GM21360 (cell line): Measurements from ENCODE around the gene L1CAM.

Source experiments
- ATAC-seq: cut with Tn5 transposase; IDR thresholded peaks from one replicate; pipeline ENCODE4 v1.9.1; 2021; ENCODE audit warnings: mild to moderate bottlenecking, moderate library complexity; ENCODE audit not compliant: unreplicated experiment

Gene L1CAM

DNA sequence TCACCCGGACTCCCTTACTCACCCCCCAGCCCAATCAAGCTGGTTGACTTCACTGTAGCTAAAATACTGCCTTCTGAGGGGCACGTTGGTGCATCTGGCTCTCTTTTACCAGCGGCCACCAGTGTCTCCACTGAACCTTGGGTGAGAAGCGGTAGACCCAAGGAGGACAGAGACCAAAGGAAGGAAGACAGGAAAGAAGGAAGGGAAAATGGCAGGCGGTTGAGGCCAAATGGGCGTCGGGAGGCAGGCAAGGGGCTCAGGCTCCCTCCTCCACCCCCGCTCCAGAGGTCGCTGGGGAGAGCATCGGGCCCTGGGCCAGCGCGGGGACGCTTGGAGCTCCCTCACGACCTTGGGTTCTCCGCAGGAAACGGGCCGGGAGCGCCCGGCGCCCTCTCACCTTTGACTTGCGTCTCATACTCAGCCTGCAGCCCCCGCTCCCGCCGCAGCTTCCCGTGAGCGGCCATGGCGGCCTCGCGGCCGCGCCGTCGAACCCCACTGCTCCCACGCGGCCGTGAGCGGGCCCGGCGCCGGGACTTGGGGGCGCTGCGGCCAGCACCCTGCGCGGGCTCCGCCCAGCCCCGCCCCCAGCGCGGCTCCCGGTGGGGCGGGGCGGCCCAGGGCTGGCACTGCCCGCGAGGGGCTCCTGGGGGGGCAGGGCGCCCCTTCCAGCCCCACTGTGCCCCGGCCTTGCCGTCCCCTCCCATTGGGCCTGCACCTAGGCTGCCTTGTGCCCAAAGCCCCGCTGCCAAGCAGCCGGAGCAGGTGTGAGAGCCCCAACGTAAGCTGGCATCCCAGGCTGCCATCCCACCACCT, 40.0 kb upstream of the L1CAM start, which contains the start of gene ARHGAP4:
Gene ARHGAP4, minus strand, starts transcription at position 526 of the 813 bp plus-strand sequence. Its CDS starts 62 bp downstream, at position 464.
- ATAC-seq = no peak

DNA sequence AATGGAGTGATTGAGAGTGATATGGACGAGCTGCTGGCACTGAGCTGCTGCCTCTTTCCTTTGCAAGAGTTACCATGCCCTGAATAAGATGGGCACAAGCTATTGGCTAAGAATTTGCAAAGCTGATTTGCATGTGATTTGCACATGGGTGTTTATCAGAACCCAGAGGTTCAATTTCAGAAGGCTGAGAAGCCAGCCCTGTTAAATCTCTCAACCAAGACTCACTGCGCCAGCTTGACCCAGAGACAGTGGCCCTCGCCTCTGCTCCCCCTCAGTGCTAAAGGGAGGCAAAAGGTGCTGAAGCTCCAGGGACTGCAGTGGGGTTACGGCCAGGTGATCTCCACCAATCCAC, 39.4 kb upstream of the L1CAM start:
- no peak for ATAC-seq

DNA sequence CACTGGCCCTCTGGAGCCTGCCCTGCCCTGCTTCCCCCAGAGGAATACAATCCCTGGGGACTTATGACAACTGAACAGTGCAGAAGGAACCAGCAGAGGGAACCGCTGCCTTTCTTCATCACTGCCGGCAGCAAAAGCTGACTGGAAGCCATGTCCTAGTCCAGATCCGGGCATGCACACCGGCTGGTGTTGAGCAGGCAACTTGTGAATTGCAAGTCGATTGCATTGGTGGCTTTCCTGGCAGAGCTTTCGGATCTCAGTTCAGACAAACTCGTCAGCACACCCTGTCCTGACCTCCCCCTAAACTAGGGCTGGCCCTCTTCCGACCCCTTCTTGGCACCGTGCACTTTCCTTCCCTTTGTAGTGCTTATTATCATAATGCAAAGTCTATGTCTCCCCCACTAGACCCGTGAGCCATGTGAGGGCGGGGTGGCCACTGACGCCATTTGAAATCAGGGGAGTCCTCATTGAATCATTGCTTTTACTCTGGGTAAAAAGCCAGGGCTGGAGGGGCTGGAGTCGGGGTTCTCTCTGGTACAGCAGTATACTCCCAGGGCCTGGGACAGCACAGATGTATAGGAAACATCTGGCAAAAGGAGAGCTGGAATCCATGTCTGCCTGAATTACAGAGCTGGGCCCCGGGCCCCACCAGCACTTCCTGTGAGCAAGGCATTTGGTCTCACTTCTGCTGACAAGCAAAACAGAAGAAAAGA, 38.3 kb upstream of the L1CAM start:
- no peak for ATAC-seq

DNA sequence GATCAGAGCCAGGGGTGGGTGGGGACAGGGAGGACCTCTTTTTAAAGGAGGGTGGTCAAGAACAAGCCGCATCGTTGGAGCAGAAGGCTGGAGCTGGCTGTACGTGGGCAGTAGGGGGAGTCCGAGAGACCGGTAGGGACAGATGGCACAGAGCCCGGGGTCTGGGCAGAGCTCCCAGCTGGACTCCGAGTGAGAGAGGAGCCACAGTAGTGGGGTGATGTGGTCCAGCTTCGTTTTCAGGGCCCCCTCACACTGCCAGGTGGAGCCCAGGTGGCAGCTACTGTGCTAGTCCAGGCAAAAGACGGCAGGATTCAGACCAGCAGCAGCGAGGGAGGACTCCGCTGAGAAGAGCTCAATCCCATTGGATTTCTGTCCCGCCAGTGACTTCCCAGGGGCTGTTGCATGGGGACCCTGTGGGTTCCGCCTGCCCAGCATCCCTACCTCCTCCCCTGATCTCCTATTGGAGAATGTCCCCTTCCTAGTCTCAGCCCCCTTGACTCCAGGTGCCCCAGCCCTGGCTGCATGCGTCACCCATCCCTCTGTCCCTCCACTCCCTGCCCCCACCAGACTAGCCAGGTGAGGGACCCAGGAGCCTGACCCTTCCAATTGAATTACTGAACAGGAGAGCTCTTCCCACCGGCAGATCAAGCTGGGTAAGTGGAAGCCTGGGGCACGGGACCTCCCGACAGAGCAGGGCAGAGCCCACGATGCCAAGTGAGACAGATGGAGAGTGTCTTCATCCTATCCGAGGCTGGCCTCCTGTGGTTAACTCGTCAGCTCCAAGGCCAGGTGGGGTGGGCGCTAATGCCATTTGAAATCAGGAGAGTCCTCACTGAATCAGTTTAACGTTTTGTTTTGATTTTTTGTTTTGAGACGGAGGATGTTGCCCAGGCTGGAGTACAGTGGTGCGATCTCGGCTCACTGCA, 37.2 kb upstream of the L1CAM start:
- ATAC-seq = no peak

DNA sequence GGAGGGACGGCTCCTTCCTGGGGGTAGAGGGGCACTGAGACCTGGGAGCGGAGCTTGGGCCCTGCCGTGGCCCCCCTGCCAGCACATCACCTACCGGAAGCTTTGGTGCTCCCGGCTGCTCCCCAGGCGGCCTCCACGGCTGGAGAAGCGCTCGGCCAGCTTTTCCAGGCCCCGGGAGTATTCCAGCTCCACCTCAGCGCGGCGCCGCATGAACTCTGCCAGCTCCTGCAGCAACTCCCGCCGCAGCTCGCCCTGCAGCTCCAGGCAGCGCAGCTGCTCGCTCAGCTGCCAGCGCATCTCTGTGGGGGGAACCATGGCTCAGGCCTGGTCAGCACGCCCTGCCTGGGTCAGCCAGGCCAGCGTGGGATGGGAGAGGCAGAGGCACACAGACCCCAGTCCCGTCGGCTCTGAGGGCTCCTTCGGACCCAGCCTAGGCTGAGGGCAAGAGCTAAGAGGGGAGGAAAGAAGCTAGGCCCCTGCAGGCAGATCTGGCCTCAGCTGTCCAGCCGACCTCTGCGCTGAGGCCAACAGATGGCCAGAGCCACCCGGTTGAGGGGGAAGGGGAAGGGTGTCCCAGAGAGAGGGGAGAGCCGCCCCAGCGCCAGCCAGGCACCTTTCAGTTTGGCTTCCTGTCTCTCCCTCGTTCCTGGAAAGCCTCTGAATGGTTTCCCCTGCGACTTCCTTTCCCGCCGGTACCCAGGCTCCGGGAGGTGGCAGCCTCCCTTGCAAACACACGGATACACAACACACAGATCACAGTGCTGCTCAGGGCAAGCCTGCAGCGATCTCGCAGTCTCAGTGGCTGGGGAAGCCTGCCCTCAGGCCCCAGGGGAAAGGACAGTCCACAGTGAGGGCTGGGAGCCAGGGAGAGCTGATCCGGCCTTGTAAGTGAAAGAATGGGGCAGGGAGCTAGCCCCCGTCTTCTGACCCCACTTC, 35.8 kb upstream of the L1CAM start:
- no peak for ATAC-seq

DNA sequence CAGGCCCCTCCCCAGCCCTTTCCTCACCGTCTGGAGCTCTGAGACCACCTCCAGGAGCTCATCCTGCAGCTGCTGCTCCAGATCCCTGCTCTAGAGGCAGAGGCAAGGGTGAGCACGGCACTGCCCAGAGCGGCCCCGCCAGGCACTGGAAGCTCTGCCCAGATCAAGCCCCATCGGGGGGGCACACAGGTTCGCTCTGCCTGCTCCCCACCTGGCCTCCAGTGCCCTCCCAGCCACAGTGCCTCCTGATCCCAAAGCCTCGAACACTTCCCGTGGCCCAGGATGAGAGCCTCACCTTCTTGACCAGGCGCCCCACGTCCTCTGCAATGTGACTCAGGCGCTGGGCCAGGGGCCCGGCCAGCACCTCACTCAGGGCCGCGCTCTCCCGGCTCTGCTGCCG, 35.1 kb upstream of the L1CAM start:
- ATAC-seq = no peak

DNA sequence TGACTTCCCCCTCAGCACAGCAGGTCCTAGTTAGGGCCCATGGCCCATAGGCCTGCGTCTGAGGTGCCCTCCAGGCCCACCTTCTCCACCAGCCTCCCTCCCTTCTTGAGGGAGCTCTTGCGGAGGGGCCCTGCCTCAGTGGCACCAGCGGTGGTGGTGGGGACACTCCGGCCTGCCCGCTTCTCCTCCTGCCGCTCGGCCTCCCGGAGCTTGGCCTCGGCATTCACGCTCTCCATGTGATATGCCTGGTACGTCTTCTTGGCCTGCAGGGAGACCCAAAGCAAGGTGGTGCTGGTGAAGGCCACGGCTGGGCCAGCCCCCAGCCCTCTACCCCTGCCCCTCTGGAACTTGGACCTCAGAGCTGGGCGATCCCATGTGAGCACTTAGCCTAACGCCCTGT, 34.6 kb upstream of the L1CAM start:
- no peak for ATAC-seq

DNA sequence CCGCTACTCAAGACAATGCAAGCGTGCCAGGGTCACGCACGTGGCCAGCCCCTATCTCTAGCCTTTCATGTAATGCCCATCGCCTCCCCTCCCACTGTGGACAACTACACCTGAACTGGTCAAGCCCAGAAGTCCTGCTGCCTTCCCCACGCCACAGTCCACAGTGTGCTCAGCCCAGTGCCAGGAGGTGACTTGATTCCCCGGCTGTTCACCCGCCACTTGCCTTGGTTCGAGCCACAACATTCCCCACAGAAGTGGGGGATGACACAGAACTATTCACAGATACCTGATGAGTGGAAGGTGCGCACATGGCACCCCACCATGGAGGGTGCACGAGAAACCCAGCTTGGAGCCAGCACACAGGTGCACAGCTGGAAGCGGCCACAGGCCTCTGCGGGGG, 33.3 kb upstream of the L1CAM start:
- ATAC-seq = no peak

DNA sequence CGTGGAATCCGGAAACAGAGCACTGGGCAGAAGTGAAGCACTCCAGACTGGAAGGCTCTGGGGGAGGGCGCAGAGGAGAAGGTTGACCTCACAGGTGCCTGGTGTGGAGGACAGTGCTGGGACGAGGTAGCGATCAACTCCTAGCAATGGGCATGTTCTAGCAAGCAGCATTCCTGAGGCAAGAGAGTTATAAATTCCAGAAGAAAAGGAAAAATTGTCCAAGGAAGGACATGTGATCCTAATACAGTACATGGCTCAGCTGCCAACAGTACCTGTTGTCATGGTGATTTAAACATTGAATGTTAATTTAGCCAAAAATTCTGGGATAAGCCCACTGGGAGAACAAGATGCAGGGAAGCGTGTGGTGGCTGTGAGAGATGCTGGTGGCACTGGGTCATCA, 31.9 kb upstream of the L1CAM start:
- no peak for ATAC-seq

DNA sequence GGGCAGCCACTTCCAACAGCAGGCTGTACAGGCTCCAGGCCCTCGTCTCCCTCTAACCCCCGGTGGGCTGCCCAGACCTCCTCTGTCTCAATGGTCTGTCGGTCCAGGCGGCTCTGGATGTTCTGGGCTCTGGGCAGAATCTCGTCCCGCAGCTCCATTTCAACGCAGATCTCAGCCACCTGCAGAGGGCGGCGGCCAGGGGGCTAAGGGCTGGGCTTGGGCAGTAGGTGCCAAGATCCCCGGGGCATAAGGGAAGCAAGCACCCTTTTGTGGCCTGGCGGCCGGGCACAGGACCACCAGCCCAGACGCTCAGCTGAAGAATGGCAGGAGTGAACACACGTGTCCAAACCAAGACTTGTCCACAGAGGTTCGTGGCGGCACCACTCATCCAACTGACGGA, 27.7 kb upstream of the L1CAM start:
- no peak for ATAC-seq

DNA sequence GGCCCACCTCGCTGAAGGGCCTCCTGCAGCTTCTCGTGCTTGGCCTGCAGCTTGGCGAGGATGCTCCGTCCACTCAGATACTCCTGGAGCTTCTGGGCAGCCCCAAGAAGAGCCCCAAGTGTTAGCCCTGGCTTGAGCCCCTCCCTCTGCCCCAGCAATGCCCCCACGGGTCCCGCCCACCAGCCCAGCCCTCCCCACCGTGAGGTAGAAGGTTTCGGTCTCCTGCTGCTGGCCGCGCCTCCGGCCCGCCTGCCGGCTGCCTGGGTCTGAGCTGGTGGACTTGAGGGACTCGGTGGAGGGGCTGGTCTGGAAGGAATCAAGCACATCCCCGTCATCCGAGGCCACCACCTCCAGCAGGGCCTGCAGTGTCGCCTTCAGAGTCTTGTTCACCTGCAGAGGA, 27.2 kb upstream of the L1CAM start:
- no peak for ATAC-seq

DNA sequence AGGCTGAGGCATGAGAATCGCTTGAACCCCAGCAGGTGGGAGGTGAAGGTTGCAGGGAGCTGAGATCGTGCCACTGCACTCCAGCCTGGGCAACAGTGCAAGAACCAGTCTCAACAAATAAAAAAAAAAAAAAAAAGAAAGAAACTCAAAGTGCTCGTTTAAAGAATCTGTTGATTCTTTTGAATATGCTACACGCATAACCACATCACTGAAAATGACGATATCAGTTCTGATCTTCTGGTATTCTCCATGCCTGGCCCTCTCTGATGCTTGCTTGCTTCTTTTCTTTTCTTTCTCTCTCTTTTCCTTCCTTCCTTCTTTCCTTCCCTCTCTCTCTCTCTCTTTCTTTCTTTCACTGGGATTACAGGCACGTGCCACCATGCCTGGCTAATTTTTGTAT, 25.8 kb upstream of the L1CAM start:
- ATAC-seq = no peak

DNA sequence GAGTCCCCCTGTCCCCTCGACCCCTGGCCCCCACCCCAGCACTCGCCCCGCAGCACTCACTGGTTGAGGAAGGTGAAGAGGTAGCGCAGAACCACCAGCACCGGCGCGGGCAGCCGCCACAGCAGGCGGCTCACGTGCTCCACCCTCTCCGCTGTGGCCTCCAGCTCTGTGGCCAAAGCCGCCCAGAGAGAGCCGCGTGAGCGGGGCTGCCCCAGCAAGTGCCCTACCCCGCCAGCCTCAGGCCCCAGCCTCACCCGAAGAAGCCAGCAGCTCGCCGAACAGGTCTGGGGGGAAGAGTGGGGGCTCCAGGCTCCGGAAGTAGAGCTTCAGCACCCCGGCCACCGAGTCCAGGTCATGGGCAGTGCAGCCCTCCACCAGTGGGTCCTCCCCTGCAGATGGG, 24.5 kb upstream of the L1CAM start:
- no peak for ATAC-seq

DNA sequence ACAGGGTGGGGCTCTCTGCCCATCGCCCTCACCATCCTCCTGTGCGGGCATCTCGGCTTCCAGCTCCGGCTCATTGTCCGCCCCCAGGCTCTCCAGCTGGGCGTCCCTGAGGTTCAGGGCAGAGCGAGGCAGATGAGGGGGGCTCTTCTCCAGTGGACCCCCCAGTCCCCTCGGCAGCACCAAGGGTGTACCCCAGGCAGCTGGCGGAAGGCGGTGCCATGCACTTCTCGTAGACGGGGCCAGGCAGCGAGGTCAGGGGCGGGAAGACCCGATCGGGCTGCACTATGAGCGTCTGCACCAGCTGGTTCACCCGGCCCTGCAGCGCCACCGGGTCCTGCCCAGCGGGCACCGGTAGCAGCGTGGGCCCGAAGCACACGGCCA, 24.0 kb upstream of the L1CAM start:
- ATAC-seq = no peak

DNA sequence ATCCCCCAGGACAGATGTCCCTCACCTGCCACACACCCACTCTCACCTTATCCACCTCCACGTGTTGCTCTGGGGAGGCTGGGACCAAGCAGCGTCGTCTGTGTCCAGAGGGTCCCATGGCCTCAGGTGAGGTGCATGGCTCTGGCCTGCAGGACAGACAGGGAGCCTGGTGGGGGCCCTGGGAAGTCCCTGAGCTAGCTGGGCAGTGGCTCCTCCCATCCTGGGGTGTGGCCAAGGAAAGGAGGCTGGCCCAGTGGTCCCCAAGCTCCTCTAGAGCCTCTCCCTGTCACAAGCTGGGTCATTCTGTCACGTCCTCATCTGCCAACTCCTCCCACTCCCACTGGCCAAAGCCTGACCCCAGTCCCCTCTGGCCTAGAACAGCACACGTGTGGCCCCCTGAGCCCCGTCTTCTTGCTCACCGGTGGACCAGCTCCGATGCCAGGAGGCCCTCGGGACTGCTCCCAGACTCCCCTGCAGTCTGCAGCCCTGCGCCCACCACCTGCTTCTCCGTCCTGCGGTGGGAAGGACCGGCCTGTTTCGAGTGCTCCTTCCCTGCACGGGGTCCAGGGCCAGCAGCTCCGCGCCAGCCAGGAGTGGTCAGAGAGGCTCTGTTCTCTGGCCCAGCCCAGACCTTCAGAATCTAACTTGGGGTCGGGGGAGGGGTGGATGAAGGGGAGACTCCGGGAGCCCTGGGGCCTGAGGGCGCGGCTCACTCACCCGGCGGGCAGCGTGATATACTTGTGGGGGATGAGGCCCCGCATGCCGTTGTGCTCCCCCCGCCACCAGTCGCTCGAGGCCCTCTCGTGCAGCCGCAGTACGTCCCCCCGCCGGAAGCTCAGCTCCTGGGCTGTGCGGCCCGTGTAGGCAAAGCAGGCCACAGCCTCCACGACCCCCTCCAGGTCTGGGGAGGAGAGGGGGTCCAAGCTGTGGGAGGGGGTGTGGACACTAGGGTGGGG, 23.3 kb upstream of the L1CAM start:
- ATAC-seq = no peak

DNA sequence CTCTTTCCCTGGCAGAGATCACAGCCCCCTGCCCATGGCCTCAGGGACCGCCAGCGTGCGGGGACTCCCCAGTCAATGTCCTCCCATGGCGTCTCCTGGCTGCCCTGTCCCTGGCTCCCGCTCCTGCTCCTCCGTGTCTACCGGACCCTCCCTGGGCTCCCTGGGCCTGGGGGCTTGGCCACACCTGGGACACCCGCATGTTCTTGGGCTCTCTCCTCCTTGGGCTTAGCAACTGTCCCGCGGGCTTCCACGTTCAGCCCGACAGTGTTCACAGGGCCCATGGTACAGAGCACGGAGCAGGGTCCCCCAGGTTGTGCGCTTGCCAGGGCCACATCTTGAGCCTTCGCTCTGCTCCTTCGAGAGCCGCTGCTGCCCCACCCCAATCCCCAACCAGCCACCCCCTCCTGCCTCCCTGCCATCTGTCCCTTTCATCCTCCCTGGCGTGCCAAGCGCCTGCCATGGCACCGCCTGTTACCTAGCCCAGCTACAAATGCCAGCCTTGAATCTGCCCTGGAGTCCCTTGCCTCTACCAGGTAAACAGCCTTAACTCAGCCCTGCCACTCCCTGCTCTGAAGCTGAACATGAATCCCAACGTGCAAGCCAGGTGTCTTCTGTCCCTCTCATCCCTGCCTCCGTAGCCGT, 22.4 kb upstream of the L1CAM start:
- ATAC-seq = no peak

DNA sequence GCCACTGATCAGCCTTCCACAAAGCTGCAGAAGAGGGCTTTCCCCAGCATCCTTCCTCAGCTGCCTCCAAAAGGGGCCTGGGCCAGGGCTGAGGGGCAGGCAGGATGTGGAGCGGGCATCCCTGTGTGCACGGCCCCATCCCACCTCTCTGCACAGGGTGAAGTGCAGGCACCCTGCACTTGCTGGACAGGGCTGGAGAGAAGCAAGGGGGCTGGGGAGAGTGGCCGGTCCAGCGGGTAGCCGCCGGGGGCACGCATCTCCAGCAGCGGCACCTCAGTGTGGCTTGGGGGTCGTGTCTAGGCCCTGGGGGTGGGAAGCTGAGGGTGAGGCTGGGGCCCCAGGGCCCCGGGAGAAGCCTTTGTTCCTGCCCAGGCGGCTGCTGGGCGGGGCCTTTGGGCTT, 21.5 kb upstream of the L1CAM start:
- no peak for ATAC-seq

DNA sequence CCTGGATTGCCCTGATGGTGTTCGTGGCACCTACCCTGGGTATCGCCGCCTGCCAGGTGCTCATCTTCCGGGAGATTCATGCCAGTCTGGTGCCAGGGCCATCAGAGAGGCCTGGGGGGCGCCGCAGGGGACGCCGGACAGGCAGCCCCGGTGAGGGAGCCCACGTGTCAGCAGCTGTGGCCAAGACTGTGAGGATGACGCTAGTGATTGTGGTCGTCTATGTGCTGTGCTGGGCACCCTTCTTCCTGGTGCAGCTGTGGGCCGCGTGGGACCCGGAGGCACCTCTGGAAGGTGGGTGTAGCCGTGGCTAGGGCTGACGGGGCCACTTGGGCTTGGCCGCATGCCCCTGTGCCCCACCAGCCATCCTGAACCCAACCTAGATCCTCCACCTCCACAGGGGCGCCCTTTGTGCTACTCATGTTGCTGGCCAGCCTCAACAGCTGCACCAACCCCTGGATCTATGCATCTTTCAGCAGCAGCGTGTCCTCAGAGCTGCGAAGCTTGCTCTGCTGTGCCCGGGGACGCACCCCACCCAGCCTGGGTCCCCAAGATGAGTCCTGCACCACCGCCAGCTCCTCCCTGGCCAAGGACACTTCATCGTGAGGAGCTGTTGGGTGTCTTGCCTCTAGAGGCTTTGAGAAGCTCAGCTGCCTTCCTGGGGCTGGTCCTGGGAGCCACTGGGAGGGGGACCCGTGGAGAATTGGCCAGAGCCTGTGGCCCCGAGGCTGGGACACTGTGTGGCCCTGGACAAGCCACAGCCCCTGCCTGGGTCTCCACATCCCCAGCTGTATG, 20.3 kb upstream of the L1CAM start:
- no peak for ATAC-seq
